CD14-positive monocyte (primary cell): ENCODE data around the gene SLC25A33. TPM values are rescaled to one million over a fixed set of nuclear protein-coding genes. Genes with fewer than 3 reads are reported as not detected.
A peak's percentile ranks its signal among the peaks of the same experiment; 100 is the strongest.
"Not testable (repeated sequence)": the region's sequence is repeated elsewhere in the genome, so short reads cannot be mapped to it uniquely, and the experiment has no call there.

Experiments
- DNase-seq, 3 donors: peaks; one replicate each; pipeline ENCODE4 v3.0.0-alpha.2; 2011 to 2022
- H2AFZ ChIP-seq: 2 replicates; pipeline ENCODE4 v1.6.0; 2012; ENCODE audit warnings: mild to moderate bottlenecking, low read depth, low read length, inconsistent platforms; ENCODE audit not compliant: insufficient read depth, poor library complexity, severe bottlenecking
- H3K27ac ChIP-seq, 2 donors: 1 replicate in 1 of 2; 2 replicates in 1 of 2; pipeline ENCODE4 v1.5.1; 2012 to 2013; ENCODE audit warnings: low read length in 2 of 2, control low read depth in 1 of 2, inconsistent platforms in 1 of 2, low read depth in 1 of 2, mild to moderate bottlenecking in 1 of 2
- H3K27me3 ChIP-seq, 2 donors: one replicate each; pipeline versions ENCODE4 v1.6.0 to v1.6.1; 2011 to 2013; ENCODE audit warnings: low read length in 2 of 2; ENCODE audit not compliant: control insufficient read depth in 2 of 2, insufficient read depth in 2 of 2
- H3K36me3 ChIP-seq, 2 donors: replicated peaks in 1 of 2; 1 replicate in 1 of 2; 2 replicates in 1 of 2; pipeline versions ENCODE4 v1.5.1 to v1.6.1; 2012 to 2013; ENCODE audit warnings: low read length in 2 of 2, control low read depth in 1 of 2, inconsistent platforms in 1 of 2, mild to moderate bottlenecking in 1 of 2; ENCODE audit not compliant: insufficient read depth in 2 of 2, control insufficient read depth in 1 of 2
- H3K4me1 ChIP-seq, 2 donors: 1 replicate in 1 of 2; 2 replicates in 1 of 2; pipeline versions ENCODE4 v1.5.1 to v1.6.1; 2012 to 2013; ENCODE audit warnings: low read length in 2 of 2, control low read depth in 1 of 2, inconsistent platforms in 1 of 2, mild to moderate bottlenecking in 1 of 2, moderate library complexity in 1 of 2; ENCODE audit not compliant: insufficient read depth in 2 of 2, control insufficient read depth in 1 of 2
- H3K4me2 ChIP-seq: replicated peaks from 2 replicates; pipeline ENCODE3; 2012; ENCODE audit warnings: low read length, moderate library complexity, mild to moderate bottlenecking; ENCODE audit not compliant: poor library complexity, severe bottlenecking; ENCODE audit errors: extremely low read depth
- H3K4me3 ChIP-seq, 3 experiments: fragments of 200-600 bp in 1 of 3; sonication (generic) in 1 of 3; replicated peaks in 1 of 3; 1 replicate in 2 of 3; 2 replicates in 1 of 3; pipeline ENCODE4 v1.5.1; 2011 to 2013; ENCODE audit warnings: low read length in 3 of 3, mild to moderate bottlenecking in 3 of 3, control low read depth in 2 of 3, low read depth in 2 of 3, inconsistent platforms in 1 of 3, moderate library complexity in 1 of 3
- H3K79me2 ChIP-seq: 2 replicates; pipeline ENCODE4 v1.6.0; 2012; ENCODE audit warnings: mild to moderate bottlenecking, control low read depth, inconsistent platforms, low read length, moderate library complexity; ENCODE audit not compliant: insufficient read depth
- H3K9ac ChIP-seq: 2 replicates; pipeline ENCODE4 v1.6.0; 2017; ENCODE audit warnings: low read length, mild to moderate bottlenecking; ENCODE audit not compliant: insufficient read depth, poor library complexity, severe bottlenecking
- H3K9me3 ChIP-seq, 2 donors: replicated peaks in 1 of 2; 1 replicate in 1 of 2; 2 replicates in 1 of 2; pipeline versions ENCODE4 v1.5.1 to v1.6.1; 2012 to 2013; ENCODE audit warnings: low read length in 2 of 2, control low read depth in 1 of 2; ENCODE audit not compliant: control insufficient read depth in 1 of 2, insufficient read depth in 1 of 2
- H4K20me1 ChIP-seq: 2 replicates; pipeline ENCODE4 v1.6.0; 2012; ENCODE audit warnings: mild to moderate bottlenecking, low read length, control low read depth, moderate library complexity; ENCODE audit not compliant: insufficient read depth
- H3K27ac Mint-ChIP-seq, 7 donors: one replicate each; pipeline ENCODE4 v1.8.0; 2020; ENCODE audit warnings: mild to moderate bottlenecking in 7 of 7, mixed read lengths in 7 of 7, moderate library complexity in 6 of 7, inconsistent platforms in 2 of 7
- H3K27me3 Mint-ChIP-seq, 3 donors: one replicate each; pipeline ENCODE4 v1.8.0; 2021 to 2022; ENCODE audit warnings: low read depth in 3 of 3, mild to moderate bottlenecking in 3 of 3, mixed read lengths in 3 of 3, moderate library complexity in 3 of 3, inconsistent platforms in 1 of 3
- H3K36me3 Mint-ChIP-seq, 2 donors: one replicate each; pipeline ENCODE4 v1.8.0; 2020; ENCODE audit warnings: mixed read lengths in 2 of 2, inconsistent platforms in 1 of 2, mild to moderate bottlenecking in 1 of 2
- H3K4me1 Mint-ChIP-seq: one replicate; pipeline ENCODE4 v1.8.0; 2020; ENCODE audit warnings: mild to moderate bottlenecking, mixed read lengths
- H3K4me3 Mint-ChIP-seq, 2 donors: one replicate each; pipeline ENCODE4 v1.8.0; 2020; ENCODE audit warnings: mild to moderate bottlenecking in 2 of 2, mixed read lengths in 2 of 2, moderate library complexity in 1 of 2
- H3K9me3 Mint-ChIP-seq, 7 donors: one replicate each; pipeline ENCODE4 v1.8.0; 2020 to 2022; ENCODE audit warnings: mixed read lengths in 7 of 7, mild to moderate bottlenecking in 6 of 7, moderate library complexity in 6 of 7, inconsistent platforms in 2 of 7
- CTCF ChIP-seq: fragments of 200-600 bp; IDR thresholded peaks from one replicate; pipeline ENCODE4 v1.8.0; 2022; ENCODE audit warnings: antibody characterized with exemption, mild to moderate bottlenecking
- WGBS: methylation state at CpG from one replicate; pipeline ENCODE4 v1.1.5; 2013; ENCODE audit warnings: missing lambda C conversion rate; ENCODE audit not compliant: insufficient coverage; 5-methylcytosine and 5-hydroxymethylcytosine counted together
- intact Hi-C, 2 donors: fragments of 100-400 bp; cut with micrococcal nuclease; formaldehyde crosslinking; loops; one replicate each; pipeline versions ENCODE4 v1.15.0 to v1.15.1; 2023
- polyA plus RNA-seq, 3 donors: library from polyadenylated mRNA; depleted of rRNA in 1 of 3; unstranded in 2 of 3; stranded (reverse) in 1 of 3; fragments of 300-500 nt in 2 of 3; fragments of >200 nt in 1 of 3; fragmentation: Illumina TruSeq in 2 of 3; gene quantifications; 1 replicate in 2 of 3; 2 replicates in 1 of 3; pipeline ENCODE4 v1.2.3, GENCODE V29; 2012 to 2021

The SLC25A33 gene
- polyA plus RNA-seq, 3 donors: 2.3 to 6.4 (median 4.4) TPM

GRCh38 chr1:9559673-9560072 is 20.4 kb downstream of the SLC25A33 start:
- Histone ChIP-seq H3K9me3 (no peaks in the 10 kb centered on the region), H3K9ac (no peak overlapping the region), H3K36me3 (peaks cover 24 to 59% of the 10 kb centered on the region in 2 donors), H3K4me3 (no peak overlapping the region), H4K20me1 (no peaks in the 10 kb centered on the region), H3K27me3 (no peaks in the 10 kb centered on the region), H3K79me2 (no peaks in the 10 kb centered on the region), H3K4me1 (peaks cover 5 to 10% of the 10 kb centered on the region in 2 donors), H3K27ac (no peak overlapping the region), H3K4me2 (no peak overlapping the region), H2AFZ (no peak overlapping the region)
- no peak overlapping the region for H3K4me3 Mint-ChIP-seq
- H3K4me1 Mint-ChIP-seq: peaks cover 9% of the 10 kb centered on the region
- peaks cover 0 to 7% (median 0%) of the 10 kb centered on the region in 7 donors for H3K9me3 Mint-ChIP-seq
- no peak for TF ChIP-seq CTCF
- DNase-seq: no peak
- intact Hi-C loops: no loop called here
- 100% methylated on average over 1 of the region's 5 CpGs for WGBS
- H3K27ac Mint-ChIP-seq: peak overlapping the region in 2 of 7 donors; percentile 8 to 35
- H3K36me3 Mint-ChIP-seq: peaks cover 39 to 79% of the 10 kb centered on the region in 2 donors
- H3K27me3 Mint-ChIP-seq: no peaks in the 10 kb centered on the region

- H3K27ac ChIP-seq, H3K9me3 Mint-ChIP-seq, H3K4me3 ChIP-seq, H3K27me3 ChIP-seq, H3K27me3 Mint-ChIP-seq, H3K9ac ChIP-seq, H3K4me1 ChIP-seq, H3K79me2 ChIP-seq, DNase-seq, H3K4me1 Mint-ChIP-seq, H4K20me1 ChIP-seq, H2AFZ ChIP-seq, H3K4me3 Mint-ChIP-seq, intact Hi-C loops, H3K4me2 ChIP-seq, H3K9me3 ChIP-seq: not testable (repeated sequence)
- peaks cover 39 to 75% of the 10 kb centered on the region in 2 donors for H3K36me3 Mint-ChIP-seq
- 98% methylated on average over 14 of the region's 17 CpGs for WGBS
- H3K36me3 ChIP-seq: peaks cover 23 to 55% of the 10 kb centered on the region in 2 donors
- H3K27ac Mint-ChIP-seq: peak overlapping the region in 2 of 7 donors; percentile 35 to 40
Observed at GRCh38 chr1:9560090-9560489, 20.8 kb downstream of the SLC25A33 start.
